SKM-1 treated with dmso at 0.1 percent for 144 hours (cell line): ENCODE measurements around the gene TMUB2.

ENCODE experiments used
- DNase-seq: peaks from one replicate; lab custom pipeline; 2025; ENCODE audit not compliant: unreplicated experiment; lab: John Stamatoyannopoulos, UW

Gene TMUB2

DNA sequence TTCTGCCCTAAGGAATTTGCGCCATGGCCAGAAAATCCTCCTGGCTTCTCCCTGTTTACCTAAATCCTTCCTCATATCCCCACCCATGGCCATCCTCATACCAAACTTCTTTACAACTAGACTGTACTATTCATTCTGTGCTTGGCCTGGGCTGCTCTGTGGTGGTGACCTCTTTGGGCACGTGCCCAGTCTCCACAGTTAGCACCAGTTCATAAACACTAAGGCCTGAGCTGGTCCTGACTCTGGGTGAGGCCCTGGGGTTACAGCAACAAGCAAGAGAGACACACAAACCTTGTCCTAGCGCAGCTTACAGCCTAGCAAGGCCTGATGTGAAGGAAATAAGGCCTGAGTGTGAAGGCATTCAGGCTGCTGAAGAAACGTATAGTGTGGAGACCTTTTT is 16.0 kb downstream of the TMUB2 start:
- DNase-seq, result no peak

DNA sequence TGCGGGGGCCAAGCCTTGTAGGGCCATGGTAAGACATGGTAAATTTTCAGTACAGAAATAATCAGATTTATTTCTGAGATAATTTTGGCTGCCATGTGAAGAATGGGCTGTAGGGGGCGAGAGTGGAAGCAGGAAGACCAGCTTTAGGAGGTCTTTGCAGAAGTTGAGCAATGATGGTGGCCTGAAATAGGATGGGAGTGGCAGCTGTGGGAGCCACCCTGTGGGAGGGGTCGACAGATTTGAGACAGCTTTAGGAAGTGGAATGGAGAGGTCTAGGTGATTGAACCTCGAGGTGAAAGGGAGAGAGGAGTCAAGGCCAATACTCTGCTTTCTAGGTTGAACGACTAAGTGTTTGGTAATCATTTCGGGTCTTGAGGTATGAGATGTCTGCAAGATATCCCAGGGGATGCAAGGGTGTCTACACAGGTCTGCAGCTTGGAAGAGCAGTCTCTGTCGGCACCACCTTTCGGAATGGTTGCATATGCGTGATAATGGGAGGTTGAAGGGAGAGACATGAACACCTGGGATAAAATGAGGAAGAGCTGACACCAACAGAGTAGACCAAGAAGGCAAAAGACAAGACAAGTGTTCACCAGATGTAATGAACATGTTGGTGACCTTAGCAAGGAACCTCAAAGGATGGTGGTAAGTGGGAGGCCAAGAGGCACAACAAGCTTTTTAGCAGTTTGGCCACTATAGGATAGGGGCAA is 17.1 kb downstream of the TMUB2 start:
- peak; percentile 74 for DNase-seq

DNA sequence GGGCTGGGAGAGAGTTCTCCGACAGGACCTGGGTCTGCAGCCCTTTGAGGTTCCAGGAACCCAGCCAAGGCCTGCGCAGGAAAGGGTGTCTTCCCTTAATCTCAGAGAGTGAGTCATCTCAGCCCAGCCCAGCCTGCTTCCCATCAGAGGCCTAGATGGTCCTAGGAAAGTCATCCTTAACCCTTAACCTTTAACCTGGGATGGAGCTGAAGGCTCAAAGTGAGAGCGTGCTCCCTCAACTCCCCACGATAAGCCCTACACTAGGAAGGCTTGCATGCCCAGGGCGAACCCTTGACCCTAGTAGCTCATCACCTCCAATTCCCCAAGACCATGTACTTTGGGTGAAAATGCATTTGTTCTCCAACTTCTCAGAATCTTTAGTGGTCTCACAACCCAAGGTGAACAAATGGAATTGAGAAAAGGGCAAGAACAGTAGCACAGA is 17.7 kb downstream of the TMUB2 start:
- no peak for DNase-seq

DNA sequence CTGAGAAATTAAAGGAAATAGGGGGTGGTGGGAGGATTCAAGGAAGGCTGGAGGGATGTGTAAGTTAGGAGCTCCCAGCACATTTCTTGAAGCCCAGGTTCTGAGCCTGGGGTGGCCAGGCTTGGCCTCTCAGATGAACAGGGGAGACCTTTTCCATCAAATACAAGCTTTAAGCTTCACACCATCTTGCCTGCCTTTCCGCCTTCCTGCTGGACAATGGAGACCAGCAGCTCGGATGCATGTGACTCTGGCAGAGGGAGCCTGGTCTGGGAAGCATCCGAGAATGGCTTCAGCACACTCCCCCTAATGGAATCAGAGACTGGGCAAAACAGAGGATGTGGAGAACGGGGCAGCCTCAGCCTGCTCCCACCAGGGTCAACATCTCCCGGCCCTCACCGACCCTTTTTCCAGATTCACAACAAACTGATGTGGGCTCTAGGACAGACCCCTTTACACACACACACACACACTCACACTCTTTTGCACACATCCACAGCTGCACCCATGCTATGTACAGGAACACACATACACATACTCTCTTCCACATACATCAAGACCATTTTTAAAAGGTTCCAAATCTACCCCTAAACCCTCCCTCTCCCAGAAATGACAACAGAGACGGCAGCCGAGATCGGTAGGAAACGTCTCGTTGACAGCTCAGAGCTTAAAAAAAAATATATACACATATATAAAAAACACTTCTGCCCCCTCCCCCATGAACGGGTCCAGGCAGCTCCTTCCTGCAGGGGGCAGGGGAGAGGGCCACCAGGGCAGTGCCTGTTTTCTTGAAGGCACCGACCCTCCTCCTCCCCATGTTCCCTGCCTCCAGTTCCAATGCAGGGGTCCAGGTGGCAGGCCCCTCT is 19.4 kb downstream of the TMUB2 start:
- no peak for DNase-seq

DNA sequence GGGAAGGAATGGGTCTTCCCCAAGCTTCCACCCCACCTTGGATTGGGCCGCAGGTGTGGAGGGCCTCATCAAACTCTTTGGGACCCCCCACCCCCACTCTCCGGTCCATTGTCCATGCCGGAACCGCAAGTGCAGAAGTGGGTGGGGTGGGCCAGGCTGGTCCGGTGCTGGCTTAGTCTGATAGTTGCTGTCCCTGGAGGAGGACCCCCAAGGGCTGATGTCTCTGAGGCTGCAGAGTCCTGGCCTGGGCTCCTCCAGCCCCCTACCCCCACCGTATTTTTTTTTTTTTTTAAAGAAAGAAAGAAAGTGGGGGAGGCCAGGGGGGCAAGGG is 20.0 kb downstream of the TMUB2 start:
- no peak for DNase-seq

DNA sequence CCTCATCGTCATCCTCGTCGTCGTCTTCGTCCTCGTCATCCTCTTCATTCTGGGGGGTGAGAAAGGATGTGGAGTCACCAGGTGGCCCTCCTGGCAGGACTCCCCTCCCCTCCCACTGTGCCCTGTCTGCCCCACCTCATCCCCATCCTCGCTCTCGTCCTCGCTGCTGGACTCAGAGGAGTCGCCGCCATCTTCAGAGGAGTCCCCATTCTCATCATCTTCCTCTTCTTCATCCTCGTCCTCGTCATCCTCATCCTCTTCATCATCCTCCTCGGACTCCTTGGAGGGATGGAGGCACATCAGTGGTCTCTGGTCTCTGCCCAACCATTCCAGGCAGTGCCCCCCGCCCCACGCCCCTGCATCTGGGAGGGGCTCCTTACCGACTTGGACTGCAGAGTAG is 20.5 kb downstream of the TMUB2 start:
- DNase-seq, result no peak

DNA sequence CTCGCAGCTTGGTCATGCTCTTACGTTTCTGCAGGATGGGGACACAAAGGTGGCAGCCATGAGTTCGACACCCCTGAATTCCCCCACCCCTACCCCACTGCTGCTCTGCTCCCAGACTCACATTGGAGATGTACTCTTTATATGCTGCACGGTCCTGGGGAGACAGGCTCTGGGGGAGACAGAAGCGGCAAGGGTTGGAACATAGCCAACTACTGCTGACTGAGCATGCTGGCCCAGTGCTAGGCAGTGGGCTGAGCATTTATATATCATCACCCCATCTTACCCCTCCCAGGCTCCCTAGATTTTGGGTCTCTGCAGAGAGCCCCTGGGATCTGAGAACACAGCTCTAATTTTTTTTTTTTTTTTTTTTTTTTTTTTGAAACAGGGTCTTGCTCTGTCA is 21.0 kb downstream of the TMUB2 start:
- no peak for DNase-seq

DNA sequence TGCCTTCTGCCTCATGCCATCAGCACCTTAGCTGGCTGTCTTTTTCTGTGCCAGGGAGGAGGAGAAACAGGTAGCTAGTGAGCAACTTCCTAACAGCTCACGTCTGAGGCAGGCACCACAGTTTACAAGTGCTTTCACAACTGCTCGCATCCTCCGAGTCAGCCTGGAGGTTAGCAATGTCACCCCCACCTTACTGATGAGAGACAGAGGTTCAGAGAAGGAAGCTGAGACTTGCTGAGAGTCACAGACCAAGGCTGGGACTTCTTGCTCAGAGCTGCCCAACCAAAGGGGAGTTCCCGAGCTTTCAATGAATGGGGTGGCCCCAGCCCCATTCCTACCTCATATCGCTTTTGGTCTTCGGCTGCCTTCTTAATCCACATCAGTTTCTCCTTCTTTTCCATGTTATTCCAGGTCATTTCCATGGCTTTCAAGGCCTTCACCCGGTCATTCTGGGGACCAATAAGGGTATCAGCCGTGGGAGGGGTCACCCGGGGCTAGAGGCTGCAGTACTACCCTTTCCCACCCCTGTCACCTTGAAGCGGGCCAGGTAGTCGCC is 23.1 kb downstream of the TMUB2 start:
- DNase-seq, result no peak

- DNase-seq, result peak; percentile 58
These were observed 23.8 kb downstream of the TMUB2 start for GRCh38 chr17:44210342-44211192.

- DNase-seq, result no peak
These were observed 24.8 kb downstream of the TMUB2 start for GRCh38 chr17:44211281-44212265.

DNA sequence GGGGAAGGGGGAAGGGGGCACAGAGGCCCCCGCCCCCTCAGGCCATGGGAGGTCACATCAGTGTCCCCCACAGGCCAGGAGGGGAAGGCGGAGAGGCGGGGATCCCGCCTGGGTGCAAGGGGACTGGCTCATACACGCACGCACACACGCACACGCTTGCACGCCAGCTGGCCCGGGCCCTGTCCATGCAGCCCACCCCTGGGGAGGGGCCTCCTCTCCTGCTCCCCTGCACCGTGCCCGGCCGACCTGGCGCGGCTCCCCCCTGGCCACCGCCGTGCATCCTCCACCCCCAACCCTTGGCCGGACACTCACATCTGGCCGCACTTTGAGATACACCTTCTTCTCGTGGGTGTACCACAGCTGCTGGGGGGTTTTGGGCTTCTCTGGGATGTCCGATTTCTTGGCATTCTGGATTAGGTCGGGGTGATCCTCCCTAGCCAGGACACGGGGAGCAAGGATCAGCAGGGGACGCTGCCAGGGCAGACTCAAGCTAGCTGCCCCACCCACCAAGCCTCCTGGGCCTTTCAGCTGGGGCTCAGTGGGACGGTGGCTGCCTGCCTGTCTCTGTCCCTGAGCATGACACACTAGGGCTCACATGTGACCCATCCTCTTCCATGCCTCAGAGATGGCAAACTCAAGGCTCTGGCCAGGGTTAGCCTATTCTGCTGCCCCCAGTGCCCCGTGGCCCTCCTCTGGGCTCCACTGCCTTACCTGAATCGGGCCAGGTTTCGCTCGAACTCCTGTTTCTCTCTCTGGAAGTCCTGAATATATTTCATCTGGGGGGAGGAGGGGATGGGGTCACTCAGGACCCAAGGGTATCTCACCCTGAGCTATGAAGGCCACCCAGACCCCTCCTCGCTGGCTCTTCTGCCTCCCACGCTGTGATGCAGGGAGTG is 26.0 kb downstream of the TMUB2 start:
- DNase-seq, result no peak

- DNase-seq, result no peak
These were observed 26.8 kb downstream of the TMUB2 start for GRCh38 chr17:44213403-44214229.

DNA sequence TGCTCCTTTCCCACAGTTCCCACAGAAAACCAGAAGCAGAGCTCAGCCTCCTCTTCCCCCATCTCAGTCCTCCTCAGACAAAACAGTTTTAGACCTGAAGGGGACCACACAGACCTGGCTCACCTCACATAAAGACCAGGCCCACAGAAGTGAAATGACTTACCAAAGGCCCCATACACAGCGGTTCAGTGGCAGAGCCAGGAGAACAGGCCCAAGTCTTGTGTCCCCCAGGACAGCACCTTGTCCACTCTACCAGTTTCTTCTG is 27.4 kb downstream of the TMUB2 start:
- DNase-seq, result no peak

GRCh38 chr17:44214896-44215295 is 28.1 kb downstream of the TMUB2 start:
- DNase-seq, result no peak

DNA sequence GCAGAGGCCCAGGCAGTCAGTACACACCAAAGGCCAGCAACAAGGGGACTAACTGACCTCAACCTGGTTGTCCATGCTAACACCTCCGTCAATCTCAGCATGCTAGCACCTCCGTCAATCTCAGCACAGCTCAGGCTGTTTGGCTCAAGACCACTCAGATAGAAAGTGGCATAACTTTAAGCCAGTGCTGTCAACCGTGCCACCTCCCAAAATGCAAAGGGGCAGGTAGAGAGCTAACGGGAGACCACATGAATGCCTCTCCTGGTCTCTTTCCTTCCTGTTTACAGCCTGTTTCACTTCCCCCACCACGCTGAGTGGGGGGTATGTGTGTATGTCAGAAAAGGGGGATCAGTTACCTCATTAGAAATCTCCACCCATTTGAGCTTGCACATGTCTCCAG is 29.4 kb downstream of the TMUB2 start:
- no peak for DNase-seq

GRCh38 chr17:44216694-44217093 is 29.9 kb downstream of the TMUB2 start:
- no peak for DNase-seq

GRCh38 chr17:44217738-44218343 is 31.1 kb downstream of the TMUB2 start:
- DNase-seq, result no peak
